CD4-positive, alpha-beta T cell treated with Interleukin-6 for 4 hours (primary cell): ENCODE data around the gene SPATS2L.
A peak's percentile ranks its signal among the peaks of the same experiment; 100 is the strongest.

Source experiments
- DNase-seq: peaks from one replicate; pipeline ENCODE4 v3.0.0-alpha.2; 2020; ENCODE audit warnings: mixed read lengths

SPATS2L gene

DNA sequence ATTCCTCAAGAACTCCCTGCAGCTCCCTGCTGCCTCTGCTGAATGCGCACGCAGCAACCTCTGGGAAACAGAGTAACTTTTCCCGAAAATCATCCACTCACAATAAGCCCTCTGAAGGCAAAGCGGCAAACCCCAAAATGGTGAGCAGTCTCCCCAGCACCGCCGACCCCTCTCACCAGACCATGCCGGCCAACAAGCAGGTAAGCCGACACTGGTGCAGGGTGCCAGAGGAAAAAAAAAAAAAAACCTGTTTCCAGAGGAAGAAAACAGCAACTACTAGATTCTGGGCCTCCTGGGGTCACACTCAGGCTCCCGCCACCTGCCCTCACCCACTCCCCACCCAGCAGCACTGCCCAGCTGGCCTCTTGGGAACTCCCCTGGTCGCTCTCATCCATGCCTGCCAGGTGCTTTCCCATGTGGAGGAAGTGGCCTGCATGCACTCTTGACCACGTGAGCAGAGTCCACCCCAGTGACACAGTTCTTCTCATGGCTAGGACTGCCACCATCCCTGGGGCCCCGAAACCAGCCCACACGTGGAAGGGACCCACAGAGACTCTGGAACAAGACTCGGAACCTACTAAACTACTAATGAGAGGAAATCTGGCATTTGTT is 166.5 kb downstream of the SPATS2L start:
- no peak for DNase-seq

DNA sequence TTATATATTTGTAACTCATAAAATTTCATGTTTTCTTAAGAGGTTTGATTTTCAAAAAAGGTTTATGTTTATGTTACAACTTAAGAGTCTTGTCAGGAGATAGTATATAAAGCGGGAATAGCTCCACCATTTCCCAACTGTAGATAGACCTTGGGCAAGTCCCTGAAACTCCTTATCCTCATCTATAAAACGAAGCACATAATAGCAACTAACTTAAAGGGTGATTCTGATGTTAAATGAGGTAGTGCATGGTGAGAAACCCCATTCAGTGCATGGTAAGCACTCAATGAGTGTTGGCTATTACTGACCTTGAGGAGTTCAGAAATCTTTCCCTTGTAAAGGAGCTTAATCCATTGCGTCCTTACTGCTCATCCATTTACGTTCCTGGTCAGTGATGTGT is 169.3 kb downstream of the SPATS2L start:
- DNase-seq = no peak

DNA sequence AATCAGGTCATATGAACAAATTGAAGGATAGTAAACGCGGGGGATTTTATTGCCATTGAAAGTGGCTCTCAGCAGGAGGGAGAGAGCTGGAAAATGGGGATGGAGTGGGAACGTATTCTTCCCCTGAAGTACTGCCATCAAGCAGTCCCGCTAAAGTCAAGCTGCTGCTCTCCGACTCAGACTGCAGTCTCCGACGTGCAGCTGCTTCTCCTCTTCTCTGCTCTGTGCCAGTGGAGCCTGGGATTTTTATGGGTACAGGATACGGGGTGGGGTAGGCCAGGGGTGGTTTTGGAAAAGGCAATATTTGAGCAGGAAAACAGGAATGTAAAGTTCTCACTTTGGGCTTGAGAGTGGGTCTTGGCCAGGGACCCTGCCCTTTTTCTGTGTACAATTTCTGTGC is 170.3 kb downstream of the SPATS2L start:
- DNase-seq = no peak

DNA sequence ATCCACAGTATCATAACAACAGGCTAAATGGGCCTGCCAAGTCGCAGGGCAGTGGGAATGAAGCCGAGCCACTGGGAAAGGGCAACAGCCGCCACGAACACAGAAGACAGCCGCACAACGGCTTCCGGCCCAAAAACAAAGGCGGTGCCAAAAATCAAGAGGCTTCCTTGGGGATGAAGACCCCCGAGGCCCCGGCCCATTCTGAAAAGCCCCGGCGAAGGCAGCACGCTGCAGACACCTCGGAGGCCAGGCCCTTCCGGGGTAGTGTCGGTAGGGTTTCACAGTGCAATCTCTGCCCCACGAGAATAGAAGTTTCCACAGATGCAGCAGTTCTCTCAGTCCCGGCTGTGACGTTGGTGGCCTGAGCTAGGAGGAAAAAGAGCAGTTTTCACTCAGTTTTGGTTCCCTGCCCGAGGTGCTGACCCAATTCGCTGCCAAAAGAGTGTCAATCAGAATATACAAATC is 171.2 kb downstream of the SPATS2L start:
- no peak for DNase-seq

DNA sequence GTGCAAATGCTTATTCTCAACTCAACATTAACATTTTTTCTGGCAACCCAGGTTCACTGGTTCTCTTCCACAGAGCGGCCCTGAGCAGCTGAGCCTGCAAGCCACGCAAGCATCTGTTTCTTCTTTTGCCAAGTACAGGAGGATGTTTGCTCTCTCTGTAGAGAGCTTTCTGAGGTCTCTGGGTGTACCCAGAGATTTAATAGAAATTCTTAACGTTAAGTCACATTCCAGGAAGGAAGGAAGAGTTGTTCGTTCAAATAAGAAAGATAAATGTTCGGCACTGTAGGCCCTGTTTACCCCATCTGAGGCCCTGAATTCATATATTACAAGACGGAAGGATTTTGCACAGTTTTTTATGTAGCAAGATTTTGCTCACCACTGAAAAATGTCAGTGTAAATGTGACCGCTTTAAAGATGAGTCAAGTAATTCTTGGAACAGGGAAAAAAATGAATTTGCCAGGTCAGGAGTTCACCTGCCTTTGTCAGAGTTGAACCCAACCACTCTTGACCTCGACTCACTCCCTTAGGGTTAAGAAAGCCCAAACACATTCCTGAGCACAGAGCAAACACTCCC is 173.3 kb downstream of the SPATS2L start:
- no peak for DNase-seq

DNA sequence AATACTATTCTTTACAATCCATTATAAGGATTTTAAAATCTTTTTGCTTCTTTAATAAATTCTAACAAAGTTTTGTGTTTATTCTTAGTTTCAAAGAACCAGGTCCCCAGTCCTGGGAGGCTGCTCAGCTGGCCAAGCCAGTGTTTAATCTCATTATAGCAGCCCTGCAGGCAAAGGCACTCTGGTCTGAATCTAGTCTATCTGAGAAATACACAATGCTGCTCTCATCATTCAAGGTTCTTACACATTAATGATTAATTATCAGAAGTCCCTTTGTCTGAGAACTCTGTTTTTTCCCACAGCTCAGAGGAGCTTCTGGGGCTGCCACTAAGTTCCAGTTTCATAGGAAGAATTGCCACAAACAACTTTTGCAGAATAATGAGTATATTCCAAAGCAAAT is 175.7 kb downstream of the SPATS2L start:
- DNase-seq = no peak

DNA sequence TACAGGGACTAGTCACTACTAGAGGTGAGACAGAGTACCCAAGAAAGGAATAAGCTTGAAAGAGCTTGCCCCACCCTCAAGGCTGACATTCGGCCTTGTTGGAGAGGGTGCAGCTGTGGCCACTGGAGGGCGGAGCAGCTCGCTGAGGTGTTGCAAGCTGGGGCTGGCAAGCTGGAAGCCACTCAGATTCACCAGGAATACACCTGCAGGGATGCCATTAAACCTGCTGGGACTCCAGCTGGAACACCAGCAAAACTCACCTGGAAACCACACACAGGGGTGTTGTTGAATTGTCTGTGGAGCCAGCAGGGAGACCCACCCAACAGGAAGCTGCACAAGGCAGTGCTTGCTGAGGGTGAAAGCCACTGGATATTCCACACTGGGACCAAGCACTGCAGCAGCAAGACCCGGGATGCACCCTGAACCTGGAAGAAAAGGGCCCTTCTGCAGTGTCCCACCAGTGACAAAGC is 177.3 kb downstream of the SPATS2L start:
- no peak for DNase-seq

DNA sequence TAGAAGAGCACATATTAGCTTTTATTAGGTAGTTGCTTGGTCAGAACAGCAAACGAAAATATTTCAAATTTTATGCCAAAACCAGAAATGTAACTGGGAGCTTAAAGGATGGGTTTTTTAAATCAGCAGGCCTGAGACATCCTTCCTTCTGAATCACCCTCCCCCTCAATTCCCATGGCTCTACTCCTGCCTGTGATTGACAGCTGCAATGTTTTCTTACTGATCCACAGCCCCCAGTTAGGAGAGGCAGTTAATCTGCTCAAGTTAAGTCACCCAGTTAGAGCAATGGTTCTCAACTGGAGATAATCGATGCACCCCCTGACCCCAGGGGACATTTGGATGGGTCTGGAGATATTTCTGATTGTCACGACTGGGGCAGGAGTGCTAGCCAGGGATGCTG is 178.4 kb downstream of the SPATS2L start:
- no peak for DNase-seq

DNA sequence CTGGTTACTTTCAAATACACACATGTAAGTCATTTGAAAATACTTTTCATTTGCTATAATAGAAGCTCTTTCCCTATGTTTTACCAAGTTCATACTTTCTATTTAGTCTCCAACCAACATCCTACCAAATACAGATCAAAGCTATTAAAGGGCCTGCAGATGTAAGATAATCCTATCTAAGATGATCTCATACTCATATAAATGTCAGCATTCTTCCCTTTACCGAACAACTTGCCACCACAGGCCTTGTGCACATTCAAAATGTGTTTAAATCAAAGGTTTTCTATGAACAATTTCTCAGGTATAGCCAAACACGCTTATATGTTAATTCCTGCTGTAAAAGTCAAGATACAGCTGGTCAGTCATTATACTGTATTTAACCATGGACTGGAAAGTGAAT is 180.0 kb downstream of the SPATS2L start:
- DNase-seq = no peak

DNA sequence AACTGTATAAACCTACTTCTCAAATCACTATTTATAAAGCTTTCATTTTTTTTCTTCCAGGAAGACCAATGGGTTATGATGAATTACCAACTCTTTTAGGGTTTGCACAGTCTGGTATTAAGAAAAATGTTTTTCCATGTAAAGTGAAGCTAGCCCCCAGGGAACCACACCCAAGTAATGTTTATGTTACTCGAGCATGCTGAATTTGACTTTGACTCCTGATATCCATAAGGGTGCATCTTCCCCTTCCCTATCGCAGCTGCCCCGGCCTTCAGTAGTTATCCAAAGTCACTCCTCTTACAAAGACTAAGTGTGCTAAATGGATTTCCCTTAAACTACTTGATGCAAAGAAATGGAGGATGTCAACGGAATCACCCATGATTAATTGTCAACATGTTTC is 181.7 kb downstream of the SPATS2L start:
- DNase-seq = no peak

DNA sequence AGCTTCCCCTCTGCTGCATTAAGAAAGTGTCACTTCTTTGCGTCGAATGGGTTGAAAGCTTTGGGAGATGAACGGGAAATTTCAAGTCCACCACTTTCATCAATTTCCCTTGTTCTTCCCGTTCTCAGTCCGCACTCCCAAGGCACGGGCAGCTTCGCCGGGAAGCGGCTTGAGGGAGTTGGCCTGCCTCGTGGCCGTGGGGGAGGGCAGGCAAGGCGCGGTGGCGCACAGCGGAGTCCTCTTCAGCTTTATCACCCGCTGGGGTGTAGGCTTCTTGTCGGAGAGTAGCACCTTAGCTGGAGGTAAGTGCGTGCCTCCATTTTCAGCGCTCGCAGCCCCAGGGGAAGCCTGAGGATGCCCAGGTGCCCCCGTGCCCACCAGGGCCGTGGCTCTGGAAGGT is 183.5 kb downstream of the SPATS2L start:
- DNase-seq = no peak

DNA sequence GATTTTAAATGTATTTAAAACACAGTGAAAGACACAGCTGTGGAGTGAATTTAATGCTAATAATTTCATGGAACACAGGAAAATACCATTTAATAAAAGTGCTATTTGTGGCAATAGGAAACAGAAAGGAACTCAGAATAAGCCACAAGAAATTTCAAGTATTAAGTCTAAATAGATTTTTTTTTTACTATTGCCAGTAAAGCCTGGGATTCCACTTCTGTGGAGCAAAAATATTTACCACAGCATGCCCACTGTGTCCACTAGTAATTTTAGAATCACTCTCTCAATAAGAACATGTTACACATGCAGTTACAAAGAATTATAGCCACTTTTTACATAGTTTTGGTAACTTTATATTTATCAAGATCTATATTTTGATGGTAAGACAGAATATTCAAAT is 186.2 kb downstream of the SPATS2L start:
- DNase-seq = no peak

DNA sequence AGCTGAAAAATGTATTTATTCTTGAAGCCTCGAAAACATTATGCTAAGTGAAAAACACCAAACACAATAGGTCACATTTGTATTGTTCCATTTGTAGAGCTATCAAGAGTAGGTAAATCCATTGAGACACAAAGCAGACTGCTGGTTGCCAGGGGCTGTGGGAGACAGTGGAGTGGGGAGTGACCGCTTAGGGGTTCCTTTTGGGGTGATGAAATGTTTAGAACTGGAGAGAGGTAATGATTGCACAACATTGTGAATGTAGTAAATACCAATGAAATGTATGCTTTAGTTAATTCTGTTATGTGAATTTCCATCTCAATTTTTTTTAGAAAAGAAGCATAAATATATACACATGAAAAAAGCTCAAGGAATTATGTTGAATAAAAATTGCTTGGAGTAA is 187.6 kb downstream of the SPATS2L start:
- no peak for DNase-seq

DNA sequence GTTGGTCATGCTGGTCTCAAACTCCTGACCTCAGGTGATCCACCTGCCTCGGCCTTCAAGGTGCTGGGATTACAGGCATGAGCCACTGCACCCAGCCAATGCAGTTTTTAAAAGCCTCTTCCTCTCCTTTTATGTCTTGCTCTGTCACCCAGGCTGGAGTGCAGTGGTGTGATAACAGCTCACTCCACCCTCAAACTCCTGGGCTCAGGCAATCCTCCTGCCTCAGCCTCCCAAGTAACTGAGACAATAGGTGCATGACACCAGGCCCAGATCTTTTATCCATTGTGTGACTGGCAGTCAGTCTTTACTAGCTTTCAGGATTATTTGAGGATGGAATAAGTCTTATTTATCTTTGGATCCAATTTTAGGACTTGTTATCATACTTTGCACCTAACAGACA is 190.2 kb downstream of the SPATS2L start:
- no peak for DNase-seq

DNA sequence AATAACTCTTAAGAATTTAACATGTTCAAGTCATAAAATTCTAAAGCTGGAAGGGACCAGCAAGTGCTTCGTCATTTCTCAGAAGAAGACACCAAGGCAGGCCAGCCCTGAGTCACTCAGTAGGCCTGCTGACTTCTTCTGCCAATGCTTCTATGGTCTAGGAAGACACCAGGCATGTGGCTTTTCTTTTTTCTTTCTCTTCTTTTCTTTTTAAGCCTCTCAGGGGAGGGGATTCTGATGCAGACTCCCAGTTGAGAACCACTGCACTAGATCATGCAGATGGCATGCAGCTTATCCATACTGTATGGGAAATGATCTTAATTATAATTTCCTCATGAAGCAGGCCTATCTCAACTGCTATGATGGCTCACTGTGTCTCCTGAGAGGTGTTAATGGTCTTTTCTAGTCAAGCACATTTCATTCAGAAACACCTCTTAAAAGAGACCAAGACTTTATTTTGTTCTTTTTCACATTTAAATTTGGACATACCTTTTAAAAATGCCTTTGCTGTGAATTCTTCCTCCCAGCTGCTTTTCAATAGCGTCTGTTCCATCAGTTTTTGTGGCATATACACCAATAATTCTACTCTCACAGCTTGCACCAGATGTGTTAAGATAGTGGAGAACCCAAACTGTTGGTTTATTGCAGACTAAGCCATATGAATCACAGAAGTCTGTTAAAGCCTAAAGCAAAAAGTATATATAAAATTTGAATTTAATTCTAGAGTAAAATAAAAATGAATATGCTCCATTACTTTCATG is 192.1 kb downstream of the SPATS2L start:
- no peak for DNase-seq

DNA sequence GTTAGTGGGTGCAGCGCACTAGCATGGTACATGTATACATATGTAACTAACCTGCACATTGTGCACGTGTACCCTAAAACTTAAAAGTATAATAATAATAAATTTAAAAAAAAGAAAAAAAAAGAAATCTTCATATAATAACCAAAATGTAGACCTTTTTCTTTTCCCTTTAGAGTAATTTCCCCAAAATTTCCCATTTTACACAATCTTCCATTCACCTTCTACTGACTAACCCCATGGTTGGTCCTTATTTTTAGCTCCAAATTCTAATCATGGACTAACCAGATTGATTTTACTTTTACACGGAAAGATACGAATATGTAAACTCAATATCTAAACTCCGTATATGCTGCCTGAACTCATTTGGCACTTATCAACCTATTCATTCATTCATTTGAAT is 195.7 kb downstream of the SPATS2L start:
- no peak for DNase-seq

DNA sequence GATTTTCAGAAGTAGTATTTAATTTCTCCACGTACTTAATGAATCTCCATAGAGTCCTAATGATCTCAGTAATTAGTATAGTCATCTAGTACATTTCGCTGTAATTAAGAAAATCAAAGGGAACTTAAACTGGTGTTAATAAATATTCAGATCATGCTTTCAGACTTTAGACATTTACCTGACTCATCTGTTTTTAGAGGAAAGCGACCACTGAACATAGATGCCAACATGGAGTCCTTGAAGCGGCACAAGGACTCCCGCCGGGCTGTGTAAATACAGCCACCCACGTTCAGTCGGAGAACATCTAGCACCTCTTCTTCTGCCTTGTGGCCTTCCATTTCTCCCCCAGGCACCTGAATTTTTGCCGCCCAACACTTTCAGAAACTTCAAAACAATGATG is 200.2 kb downstream of the SPATS2L start:
- DNase-seq = no peak

DNA sequence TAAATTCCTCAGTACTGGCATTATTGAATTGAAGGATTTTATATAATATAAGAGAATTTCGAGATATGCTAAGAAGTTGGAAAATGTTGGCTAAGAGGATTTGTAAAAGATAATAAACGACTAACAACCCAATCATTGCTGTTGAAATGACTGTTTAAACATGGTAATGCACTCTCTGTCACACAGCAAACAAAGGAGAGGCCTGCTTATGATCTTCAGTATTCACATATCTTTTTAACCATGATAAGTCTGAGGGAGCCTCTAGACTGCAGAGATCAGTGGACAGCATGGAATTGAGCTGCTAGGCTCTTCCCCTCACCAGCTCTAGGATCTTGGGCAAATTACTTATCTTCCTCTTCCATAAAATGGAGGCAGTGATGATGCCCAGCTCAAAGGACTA is 200.7 kb downstream of the SPATS2L start:
- no peak for DNase-seq

DNA sequence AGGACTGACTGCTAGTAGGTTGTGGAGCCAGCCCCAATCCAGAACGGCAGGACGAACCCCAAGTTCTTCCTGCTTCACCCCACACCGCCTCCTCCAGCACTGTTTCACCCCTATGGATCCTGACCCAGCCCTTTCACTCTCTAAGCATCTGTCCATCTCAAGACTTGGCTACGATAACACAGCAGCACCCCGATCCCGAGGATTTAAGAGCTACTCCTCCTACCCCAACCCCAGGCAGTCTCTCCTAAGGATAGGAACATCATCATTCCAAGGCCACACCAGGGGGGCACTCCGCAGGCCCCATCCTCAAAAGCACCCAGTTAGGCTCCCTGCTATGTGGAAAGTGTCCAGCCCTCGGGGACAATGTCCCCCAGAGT is 202.7 kb downstream of the SPATS2L start:
- peak; percentile 13 for DNase-seq

DNA sequence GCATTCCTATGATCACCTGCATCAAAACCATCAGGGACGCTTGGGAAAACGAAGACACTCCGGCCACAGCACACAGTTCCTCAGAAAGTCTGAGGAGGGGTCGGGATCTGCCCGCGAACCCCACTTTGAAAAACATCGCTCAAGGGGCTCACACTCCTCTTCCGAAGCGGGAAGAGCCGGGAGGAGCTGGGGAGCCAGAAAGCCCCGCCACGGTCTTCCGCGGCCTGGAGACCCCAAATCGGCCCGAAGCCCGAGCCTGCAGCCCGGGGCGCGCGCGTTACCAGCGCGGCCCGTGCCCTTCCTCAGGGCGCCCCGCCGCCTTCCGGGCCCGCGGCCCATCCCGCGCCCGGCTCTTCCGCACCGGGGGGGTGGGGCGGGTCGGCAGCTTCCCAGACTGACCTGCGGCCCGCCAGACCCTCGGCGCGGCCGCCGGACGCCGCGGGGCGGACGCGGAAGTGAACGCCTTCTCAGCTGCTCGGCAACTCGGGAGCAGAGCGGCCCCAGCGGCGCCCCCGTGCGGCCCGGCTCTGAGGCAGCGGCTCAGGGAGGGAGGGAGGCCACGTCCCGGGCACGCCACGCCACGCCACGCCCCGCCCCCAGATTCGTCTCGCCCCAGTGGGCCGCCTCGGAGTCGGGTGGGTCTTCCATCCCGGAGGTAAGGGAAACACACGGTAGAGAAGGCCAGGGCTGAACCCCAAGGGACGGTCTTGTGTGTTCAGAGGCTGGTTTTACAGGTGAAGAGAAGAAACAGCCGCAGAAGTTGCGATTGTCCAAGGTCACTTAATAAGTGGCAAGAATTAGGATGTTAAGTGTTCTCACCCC is 203.3 kb downstream of the SPATS2L start, which contains the start of gene KCTD18:
KCTD18 (minus strand) TSS at position 457 of the 822 bp plus-strand sequence. CDS start 3,052 bp downstream, outside the sequence.
- DNase-seq = peak; percentile 95

DNA sequence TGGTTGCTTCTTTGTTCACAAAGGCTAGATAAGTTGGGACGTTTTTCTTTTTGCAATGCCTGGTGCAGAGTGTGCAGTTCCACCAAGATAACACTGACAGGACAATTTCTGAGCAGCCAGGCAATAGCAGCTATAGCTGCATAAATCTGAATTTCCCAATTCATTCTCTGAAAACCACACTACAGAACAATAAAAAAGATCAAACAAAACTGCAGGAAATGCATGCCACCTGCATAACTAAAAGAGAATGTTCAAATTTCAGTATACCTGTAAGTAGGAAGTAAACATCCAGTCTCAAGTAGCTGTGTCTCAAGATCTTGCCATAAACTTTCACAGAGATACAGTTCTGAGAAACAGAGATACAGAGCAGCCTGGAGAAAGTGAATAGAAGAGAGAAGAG is 208.7 kb downstream of the SPATS2L start:
- no peak for DNase-seq

DNA sequence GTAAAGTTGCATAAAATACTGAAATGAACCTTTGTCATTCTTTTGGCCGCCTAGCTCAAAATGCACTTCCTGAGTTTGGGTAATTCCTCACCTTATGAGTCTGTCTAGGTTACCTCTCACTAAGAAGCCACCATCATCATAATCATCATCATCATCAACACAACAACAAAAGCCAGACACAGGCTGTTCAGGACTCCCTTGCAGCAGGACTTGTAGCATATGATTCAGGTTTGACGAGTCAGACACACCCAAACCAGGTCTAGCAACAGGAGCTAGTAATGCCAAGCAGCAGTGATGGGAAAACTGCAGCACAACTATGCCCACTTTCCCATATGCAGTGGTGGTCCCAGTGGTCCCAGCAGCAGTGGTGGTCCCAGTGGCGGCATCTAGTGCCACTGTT is 216.7 kb downstream of the SPATS2L start:
- no peak for DNase-seq

DNA sequence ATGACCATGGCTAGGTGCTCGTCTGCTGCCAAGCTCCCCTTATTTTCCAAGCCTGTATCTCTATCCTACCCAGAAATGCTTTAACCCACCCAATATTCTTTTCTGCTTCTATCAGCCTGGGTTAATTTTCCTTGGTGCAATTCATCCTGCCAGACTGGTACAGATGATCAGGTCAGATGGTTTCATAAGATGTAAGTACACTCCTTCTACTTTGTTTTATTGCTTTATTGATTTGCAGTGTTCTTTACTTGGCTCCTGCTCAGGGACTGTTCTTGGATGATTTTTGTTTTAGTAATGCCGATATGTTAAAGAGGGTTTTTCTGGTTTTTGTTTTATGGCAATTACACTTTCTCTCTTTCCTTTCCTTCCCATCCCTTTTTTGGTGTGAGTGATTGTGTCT is 217.1 kb downstream of the SPATS2L start:
- DNase-seq = no peak
